Testis (tissue), 3 donors: ENCODE measurements around the gene SMG6. TPM values are rescaled to one million over a fixed set of nuclear protein-coding genes. Genes with fewer than 3 reads are reported as not detected.
"Not testable (repeated sequence)": the region's sequence is repeated elsewhere in the genome, so short reads cannot be mapped to it uniquely, and the experiment has no call there.

Experiments
- DNase-seq: peaks from one replicate; pipeline ENCODE4 v3.0.0-alpha.2; 2019
- H3K27ac ChIP-seq, 2 donors: fragments of 200-600 bp; sonication (generic); one replicate each; pipeline ENCODE4 v1.5.1; 2019
- H3K27me3 ChIP-seq: fragments of 200-600 bp; sonication (generic); one replicate; pipeline ENCODE4 v1.5.1; 2019
- H3K36me3 ChIP-seq: fragments of 200-600 bp; sonication (generic); one replicate; pipeline ENCODE4 v1.5.1; 2017; ENCODE audit warnings: low read depth; ENCODE audit errors: missing control alignments
- H3K4me1 ChIP-seq: fragments of 200-600 bp; sonication (generic); one replicate; pipeline ENCODE4 v1.5.1; 2019
- H3K4me3 ChIP-seq, 2 donors: fragments of 200-600 bp; sonication (generic); one replicate each; pipeline ENCODE4 v1.5.1; 2017 to 2019
- H3K9me3 ChIP-seq: fragments of 200-600 bp; sonication (generic); one replicate; pipeline ENCODE4 v1.5.1; 2017
- CTCF ChIP-seq, 3 experiments: fragments of 450-650 bp in 2 of 3; fragments of 200-600 bp in 1 of 3; sonication (generic) in 1 of 3; IDR thresholded peaks; one replicate each; pipeline ENCODE4 v1.5.1; 2016 to 2019; ENCODE audit warnings: antibody characterized with exemption in 3 of 3, mild to moderate bottlenecking in 2 of 3, moderate library complexity in 1 of 3
- POLR2A ChIP-seq: fragments of 450-650 bp; IDR thresholded peaks from one replicate; pipeline ENCODE4 v1.6.1; 2017; ENCODE audit warnings: antibody characterized with exemption, mild to moderate bottlenecking, moderate library complexity
- WGBS, 2 donors: methylation state at CpG; one replicate each; pipeline ENCODE4 v1.1.5; 2018; 5-methylcytosine and 5-hydroxymethylcytosine counted together
- intact Hi-C: fragments of 100-400 bp; cut with DNase I; formaldehyde crosslinking; loops from one replicate; pipeline ENCODE4 v1.15.1; 2023; ENCODE audit warnings: low total_unique reads
- polyA plus RNA-seq: library from polyadenylated mRNA; stranded (reverse); fragments of 350-450 nt; fragmentation: Illumina TruSeq; extraction: RNeasy Lipid Tissue Mini Kit (QIAGEN cat#74804); gene quantifications from one replicate; pipeline ENCODE4 v1.2.3, GENCODE V29; 2014; ENCODE audit warnings: low read depth, low replicate concordance; ENCODE audit not compliant: insufficient read depth
- total RNA-seq, 2 donors: library from RNA; depleted of rRNA; stranded (reverse); fragments of >200 nt; gene quantifications; one replicate each; pipeline ENCODE4 v1.2.3, GENCODE V29; 2016

SMG6 gene
- total and polyA plus RNA-seq, 3 donors from 2014 or later = 68.7 to 86.5 (median 80.6) TPM

GRCh38 chr17:2264067-2264860, 39.3 kb downstream of the SMG6 start:
- Histone ChIP-seq H3K27me3 (no peaks in the 10 kb centered on the region), H3K4me1 (no peaks in the 10 kb centered on the region), H3K4me3 (no peak overlapping the region), H3K27ac (no peak overlapping the region), H3K36me3 (no peaks in the 10 kb centered on the region), H3K9me3 (no peaks in the 10 kb centered on the region)
- DNase-seq = no peak
- WGBS, 2 donors = 75 to 84% methylated on average over 10 of the region's 10 CpGs
- intact Hi-C loops = no loop called here
- no peak for TF ChIP-seq CTCF (IDR thresholded peaks at IDR 0.05)
- TF ChIP-seq POLR2A = no peak

GRCh38 chr17:2263183-2264066, 40.2 kb downstream of the SMG6 start:
- no peak overlapping the region for H3K27ac ChIP-seq
- no peaks in the 10 kb centered on the region for H3K4me1 ChIP-seq
- 69 to 77% methylated on average over 8 of the region's 8 CpGs for WGBS, 2 donors
- no peak for DNase-seq
- no peaks in the 10 kb centered on the region for H3K9me3 ChIP-seq
- intact Hi-C loops = no loop called here
- no peak for TF ChIP-seq CTCF (IDR thresholded peaks at IDR 0.05)
- TF ChIP-seq POLR2A = no peak
- H3K4me3 ChIP-seq = no peak overlapping the region
- no peaks in the 10 kb centered on the region for H3K36me3 ChIP-seq
- H3K27me3 ChIP-seq = no peaks in the 10 kb centered on the region

- no peak for DNase-seq
Observed at GRCh38 chr17:2262135-2262587, 41.4 kb downstream of the SMG6 start.

GRCh38 chr17:2259769-2260536, 43.6 kb downstream of the SMG6 start:
- Histone ChIP-seq H3K9me3 (no peaks in the 10 kb centered on the region), H3K4me3 (no peak overlapping the region), H3K27me3 (no peaks in the 10 kb centered on the region), H3K27ac (no peak overlapping the region), H3K4me1 (no peaks in the 10 kb centered on the region), H3K36me3 (no peaks in the 10 kb centered on the region)
- no peak for TF ChIP-seq POLR2A
- TF ChIP-seq CTCF (IDR thresholded peaks at IDR 0.05) = no peak
- intact Hi-C loops = no loop called here
- WGBS, 2 donors = 85 to 86% methylated on average over 8 of the region's 8 CpGs
- DNase-seq = no peak

More at GRCh38 chr17:2262135-2262587, 41.4 kb downstream of the SMG6 start:
- 92 to 94% methylated on average over 2 of the region's 2 CpGs for WGBS, 2 donors
- H3K27me3 ChIP-seq = no peaks in the 10 kb centered on the region
- no peaks in the 10 kb centered on the region for H3K9me3 ChIP-seq
- no peak for TF ChIP-seq CTCF (IDR thresholded peaks at IDR 0.05)
- no peak for TF ChIP-seq POLR2A
- intact Hi-C loops = no loop called here
- no peaks in the 10 kb centered on the region for H3K4me1 ChIP-seq
- no peaks in the 10 kb centered on the region for H3K36me3 ChIP-seq
- H3K4me3 ChIP-seq = no peak overlapping the region
- no peak overlapping the region for H3K27ac ChIP-seq

- H3K36me3 ChIP-seq, H3K9me3 ChIP-seq, H3K27ac ChIP-seq, H3K4me3 ChIP-seq, DNase-seq, H3K27me3 ChIP-seq, intact Hi-C loops, H3K4me1 ChIP-seq: not testable (repeated sequence)
- WGBS, 2 donors = 80 to 87% methylated on average over 8 of the region's 8 CpGs
Observed at GRCh38 chr17:2258830-2259229, 44.8 kb downstream of the SMG6 start.
